HG02763 (cell line): ENCODE results near the gene C10orf62.

Experiments
- ATAC-seq: cut with Tn5 transposase; IDR thresholded peaks from one replicate; pipeline ENCODE4 v1.9.1; 2021; ENCODE audit warnings: mild to moderate bottlenecking, moderate library complexity; ENCODE audit not compliant: unreplicated experiment

The C10orf62 gene

DNA sequence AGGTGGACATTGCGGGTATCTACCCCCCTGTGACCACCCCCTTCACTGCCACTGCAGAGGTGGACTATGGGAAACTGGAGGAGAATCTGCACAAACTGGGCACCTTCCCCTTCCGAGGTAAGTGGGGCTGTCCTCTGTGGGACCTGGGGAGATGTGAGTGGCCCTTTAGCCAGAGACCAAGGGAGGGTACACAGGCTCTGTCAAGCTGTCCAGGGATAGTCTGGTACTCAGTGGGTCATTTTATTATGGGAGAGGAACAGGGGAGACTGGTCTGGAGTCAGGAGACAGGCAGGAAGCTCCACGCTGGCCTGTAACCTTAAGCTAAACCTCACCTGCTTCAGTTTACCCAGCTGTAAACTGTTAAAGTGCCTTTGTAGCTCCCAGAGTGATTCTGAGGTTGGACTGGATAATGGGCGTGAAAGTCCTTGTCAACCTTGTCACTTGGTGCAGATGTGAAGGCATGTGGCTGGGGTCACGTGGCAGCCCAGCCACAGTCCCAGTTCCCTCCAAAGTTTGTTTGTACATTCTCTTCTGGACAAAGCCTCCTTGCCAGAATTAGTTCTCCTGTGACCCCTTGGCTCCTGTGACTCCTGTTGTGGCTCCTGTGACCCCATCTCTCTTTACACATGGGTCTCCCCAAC, 4.6 kb upstream of the C10orf62 start:
- ATAC-seq, result no peak

DNA sequence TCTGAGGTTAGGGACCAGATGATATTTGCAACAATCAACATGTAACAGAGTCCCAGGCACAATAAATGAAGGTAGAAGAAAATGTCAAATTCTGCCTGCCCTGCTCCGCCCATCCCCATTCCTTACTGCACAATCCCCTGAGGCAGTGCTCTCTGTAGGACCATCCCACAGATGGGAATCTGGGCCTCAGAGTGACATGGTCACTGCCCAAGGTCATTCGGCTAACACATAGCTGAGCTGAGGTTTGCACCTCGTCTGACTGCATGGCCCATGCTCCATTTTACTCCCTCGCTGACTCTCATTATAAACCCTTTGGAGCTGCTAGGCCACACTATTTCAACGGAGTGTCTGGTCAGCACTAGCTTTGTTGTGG, 4.1 kb upstream of the C10orf62 start:
- ATAC-seq, result no peak

DNA sequence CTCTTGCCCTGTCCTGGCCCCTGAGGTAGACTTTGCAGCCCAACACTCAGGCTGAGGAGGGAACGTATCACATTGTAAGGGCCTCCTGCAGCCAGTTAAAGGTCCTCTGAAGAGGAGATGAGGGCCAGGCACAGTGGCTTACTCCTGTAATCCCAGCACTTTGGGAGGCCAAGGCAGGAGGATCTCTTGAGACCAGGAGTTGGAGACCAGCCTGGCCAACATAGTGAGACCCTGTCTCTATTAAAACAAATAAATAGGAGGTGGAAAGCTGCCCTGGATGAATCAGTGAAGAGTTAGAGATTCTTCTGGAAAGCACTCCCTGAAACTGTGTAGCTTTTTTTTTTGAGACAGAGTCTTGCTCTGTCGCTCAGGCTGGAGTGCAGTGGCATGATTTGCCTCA, 2.3 kb upstream of the C10orf62 start:
- no peak for ATAC-seq

DNA sequence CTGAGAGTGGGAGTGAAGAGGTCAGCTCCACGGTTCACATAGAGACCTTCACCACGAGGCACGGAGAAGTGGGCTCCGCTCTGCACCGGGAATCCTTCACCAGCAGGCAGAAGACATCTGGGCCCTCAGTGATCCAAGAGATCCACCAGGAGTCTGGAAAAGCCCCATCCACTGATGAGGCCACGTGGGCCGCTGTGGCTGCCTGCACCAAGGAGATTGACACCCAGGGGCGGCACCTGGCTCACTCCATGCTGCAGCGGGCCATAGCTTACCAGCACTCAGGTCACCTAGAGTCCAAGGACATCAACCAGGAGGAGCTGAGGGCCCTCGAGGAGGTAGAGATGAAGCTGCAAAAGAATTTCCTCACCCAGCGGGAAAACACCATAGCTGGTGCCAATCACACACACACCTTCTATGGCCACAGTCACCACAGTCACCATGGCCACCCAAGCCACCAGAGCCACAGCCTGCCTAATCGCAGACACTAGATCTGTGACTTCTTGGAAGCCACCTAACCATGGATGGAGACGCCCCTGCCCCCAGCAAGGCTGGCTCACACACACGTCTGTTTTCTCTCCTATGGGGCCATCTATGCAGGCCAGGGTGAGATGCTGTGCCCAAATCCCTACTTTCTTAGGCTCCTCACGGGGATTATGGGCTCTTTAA, 694 bp downstream of the C10orf62 start:
- no peak for ATAC-seq

DNA sequence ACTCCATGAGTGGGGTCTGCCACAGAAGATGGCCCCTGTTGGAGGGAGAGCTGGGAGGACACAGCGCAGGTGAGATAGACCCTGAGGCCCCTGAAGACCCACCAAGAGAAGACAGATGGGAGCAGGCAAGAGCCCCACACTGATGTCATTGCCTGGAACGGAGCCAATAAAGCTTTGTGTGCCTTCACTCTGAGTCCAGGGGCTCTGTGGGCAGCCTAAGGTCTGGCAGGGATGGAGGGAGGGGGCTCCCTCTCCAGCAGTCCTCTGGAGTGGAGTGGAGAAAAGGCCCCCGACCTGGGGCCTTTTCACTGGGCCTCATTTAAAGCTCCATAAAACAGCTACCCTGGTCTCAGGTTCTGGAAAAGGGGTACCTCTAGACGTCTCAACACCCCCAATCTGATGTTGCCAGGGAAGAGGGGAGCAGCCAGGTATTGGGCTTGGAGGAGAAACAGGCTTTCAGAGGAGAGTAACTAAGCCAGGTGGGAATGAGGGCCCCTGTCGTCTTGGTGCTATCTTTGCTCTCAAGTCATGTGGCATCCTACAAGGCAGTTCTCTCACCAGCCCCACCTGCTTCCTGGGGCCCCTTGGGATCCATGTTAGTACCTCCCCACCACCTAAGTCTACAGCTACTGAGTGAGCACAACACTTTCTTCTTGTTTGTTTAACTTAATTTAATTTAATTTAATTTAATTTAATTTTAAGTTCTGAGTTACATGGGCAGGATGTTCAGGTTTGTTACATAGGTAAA, 1.4 kb downstream of the C10orf62 start:
- ATAC-seq, result no peak

DNA sequence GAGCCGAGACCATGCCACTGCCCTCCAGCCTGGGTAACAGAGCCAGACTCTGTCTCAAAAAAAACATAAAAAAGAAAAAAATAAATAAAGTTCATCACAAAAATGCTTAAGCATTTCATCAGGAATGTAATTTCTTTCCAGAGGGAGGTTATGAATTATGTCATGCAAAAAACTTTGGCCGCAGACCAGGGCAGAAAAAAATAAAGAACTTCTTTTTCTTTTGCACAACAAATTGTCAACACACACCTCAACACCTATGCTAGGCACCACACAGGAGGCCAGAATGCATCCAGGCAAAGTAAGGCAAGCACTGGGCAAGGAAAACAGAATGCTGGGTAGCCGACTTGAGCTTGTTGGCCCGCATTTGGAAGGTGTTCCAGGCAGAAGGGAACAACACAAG, 3.9 kb downstream of the C10orf62 start:
- ATAC-seq, result no peak

DNA sequence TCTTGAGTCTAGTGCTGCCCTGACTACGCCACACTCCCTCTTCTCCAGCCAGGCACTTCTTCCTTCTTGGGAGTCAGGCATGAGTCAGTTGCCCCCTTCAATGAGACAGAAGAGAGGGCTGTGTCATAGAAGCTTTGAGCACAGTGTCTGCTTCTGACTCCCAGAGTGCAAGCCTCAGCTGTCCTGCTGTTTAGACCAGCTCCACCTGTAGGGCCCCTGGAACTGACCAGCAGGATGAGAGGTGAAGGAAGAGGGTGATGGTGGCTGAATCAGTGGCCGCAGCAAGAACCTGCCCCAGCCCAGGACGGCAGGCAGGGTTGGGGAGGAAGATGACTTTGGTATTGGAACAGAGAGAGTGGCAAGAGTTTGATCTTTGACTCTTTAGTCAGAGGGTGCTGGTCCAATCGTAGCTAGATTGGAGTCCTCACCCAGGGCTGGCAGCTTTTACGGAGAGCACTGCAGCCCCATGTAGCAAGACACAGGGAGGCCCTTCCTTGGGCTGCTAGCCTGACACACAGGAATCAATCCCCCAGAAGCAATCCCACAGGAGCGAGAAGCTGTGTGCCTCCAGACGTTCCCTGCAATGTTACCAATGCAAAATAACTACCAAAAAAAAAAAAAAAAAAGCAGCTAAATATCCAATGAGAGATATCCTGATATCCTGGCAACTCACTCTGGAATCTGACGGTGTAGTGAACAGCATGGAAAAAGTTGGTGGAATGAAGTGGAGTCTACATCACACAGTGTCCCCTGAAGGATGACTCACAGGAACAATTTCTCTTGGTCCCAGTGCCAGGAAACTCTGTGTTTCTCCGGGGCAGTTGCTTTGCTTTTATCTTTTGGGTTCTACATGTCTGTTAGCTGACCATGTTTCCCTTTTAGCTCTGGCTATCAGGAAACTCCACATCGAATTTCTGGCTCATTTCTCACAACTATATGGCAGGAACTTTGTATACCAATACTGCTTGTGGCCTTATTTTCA, 6.9 kb downstream of the C10orf62 start:
- ATAC-seq, result no peak

DNA sequence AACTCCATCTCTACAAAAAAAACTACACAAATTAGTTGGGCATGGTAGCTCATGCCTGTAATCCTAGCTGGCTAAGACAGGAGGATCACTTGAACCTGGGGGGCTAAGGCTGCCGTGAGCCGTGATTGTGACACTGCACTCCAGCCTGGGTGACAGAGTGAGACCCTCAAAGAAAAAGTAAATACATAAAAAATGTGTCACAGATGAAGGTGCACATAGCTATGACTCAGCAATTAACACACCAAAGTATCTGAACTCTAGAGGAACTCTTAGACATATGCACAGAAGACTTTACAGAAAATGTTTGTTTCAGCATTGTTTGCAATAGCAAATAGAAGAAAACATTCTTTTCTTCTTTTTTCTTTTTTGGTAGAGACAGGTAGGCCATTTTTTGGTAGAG, 8.3 kb downstream of the C10orf62 start:
- no peak for ATAC-seq

DNA sequence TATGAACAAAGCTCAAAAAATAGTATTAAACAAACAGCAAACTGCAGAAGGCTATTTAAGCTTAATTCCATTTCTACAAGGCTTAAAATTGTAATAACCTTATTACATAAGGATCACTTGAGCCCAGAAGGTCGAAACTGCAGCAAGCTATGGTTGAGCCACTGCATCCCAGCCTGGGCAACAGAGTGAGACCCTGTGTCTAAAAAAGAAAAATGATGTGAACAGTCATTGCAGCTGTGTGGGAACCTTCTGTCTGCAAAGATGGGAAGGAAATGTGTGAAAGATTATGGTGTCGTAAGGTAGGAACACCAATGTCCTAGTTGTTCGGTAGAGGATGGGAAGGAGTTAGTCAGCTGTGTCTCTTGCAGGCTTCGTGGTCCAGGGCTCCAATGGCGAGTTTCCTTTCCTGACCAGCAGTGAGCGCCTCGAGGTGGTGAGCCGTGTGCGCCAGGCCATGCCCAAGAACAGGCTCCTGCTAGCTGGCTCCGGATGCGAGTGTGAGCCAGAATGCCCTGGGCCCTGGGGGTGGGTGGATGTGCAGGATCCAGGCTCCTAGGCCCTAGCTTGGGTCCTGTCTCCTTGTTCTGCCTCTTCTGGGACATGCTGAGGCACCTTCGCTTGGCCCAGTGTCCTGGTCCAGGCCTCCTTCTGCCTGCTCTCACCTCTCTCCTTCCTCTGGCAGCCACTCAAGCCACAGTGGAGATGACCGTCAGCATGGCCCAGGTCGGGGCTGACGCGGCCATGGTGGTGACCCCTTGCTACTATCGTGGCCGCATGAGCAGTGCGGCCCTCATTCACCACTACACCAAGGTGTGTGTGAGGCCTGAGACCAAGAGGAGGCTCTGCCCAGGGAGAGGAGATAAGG, 9.1 kb downstream of the C10orf62 start:
- no peak for ATAC-seq

DNA sequence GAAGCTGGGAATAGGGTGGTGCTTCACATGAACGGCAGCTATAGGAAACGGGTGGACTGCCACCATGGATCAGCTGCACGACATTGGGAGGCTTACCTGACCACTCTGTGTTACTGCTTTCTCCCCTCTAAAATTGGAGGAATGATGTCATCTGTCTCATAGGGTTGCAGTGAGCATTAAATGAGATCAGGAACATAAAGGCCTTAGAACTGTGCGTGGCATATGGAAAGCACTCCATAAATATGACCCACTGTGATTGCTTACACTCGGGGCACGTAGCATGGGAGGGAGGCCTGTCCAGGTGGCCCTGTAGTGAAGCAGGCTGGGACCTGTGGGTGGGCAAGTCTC, 9.7 kb downstream of the C10orf62 start:
- ATAC-seq, result no peak

DNA sequence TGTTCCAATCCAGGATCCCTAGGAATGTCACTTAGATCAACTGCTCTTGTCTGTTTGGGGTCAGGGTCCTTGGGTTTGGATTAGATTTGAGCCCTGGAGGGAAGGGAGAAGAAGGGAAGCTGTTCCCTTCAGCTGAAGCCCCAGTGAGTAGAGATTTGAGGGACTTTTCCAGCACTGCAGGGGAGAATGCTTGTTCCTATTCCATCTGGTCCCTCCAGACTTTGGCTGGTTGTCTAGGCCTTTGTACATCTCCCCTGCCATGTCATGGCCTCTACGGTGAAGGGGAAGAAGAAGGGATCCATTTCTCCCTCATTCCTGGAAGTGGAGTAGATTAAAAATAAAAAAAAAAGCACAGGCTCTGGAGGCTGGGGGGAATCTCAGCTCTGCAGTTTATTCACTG, 11.1 kb downstream of the C10orf62 start:
- ATAC-seq, result no peak

DNA sequence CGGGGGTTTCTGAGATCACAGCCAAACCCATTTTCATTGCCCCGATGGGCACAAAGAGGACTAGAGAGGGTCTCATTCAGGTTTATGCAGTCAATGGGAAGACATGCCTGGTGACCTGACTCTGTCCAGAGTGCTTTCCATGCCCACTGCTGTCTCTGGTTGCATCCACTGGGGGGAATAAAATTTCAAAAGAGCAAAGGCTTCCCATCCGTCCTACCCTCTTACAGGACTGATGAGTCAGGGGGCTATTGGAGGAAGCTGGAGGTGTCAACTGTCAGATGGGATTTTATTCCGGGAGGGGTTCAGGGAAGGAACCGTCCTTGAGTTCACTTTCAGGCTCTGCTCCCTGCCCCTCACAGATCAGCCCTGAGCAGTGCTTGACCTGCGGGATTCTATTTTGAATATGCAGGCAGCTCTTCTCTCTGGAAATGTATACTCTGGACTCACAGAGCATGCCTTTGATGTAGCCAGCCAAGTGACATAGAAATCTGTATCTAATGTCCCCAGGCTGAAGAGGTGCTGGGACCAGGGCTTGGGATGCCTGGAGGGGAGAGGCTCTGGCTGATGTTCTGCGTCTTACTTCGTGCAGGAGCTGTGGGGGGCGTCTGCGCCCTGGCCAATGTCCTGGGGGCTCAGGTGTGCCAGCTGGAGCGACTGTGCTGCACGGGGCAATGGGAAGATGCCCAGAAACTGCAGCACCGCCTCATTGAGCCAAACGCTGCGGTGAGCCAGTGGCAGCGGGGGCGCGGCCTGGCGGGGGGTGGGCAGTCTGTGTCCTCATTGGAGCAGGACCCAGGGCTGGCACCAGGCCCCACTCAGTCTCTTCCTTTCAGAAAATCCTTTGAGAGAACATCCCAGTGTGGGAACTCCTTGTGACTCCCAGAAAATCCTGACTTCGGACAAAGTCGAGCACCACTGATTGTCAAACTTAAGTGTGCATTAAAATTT, 12.0 kb downstream of the C10orf62 start:
- ATAC-seq, result no peak

DNA sequence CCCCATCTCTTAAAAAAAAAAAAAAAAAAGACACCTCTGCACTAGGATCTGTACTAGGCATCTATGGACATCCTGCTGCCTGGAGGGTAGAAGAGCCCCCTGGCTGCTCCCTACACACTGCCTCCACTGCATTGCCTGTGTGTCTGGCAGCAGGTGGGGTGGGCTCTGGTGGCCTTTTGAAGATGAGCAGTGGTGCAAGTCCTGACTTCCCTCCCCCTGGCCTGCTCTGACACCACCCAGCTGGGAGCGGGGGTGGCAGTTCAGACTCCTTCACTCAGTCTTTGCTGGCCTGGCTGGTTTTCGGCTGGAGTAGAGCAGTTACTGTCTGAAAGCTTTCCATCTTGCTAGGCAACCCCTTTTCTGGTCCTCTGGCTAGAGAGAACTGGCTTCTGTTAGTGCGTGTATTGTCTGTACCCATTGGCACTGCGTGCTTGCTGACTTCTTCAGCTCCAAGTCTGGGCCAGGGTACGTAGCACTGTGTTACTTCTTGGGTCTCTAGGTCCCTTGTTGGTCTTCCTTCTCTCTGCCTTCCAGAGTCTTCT, 17.6 kb downstream of the C10orf62 start:
- no peak for ATAC-seq

DNA sequence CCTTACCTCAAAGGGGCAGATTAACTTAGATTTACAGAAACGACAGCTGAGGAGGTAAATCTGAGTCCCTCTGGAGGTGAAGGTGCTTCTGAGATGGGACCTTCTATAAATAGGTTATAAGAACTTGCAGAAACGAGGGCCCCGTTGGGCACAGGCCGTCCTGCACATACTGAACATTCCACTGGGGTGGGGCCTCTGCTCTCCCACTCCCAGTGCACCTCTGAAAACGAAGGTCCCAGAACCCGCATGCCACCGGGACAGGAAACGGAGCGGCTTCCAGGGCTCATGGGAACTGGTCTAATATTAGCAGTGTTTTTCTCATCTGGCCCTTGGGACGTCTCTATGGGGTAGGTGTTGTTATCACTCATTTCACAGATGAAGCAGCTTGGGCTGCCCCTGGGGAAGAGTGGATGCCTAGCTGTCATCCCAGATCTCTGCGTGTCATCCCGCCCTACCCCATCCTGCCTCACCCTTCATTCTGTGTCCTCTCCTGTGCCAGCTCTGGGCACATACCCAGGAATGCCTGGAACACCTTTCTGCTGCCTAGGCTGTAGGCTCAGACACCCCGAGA, 19.6 kb downstream of the C10orf62 start:
- ATAC-seq, result no peak

DNA sequence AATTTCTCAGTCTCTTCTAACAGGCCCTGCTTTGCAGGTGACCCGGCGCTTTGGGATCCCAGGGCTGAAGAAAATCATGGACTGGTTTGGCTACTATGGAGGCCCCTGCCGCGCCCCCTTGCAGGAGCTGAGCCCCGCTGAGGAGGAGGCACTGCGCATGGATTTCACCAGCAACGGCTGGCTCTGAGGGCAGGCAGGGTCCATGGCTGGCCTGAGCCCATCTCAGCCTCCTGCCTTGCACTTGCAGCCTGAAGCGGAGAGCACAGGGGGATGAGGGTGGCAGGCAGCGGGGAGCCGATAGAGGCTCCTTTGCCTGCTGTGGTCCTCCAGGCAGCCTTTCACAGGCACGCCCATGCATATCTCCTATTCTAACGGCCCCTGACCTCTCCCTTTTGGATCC, 22.0 kb downstream of the C10orf62 start:
- ATAC-seq, result no peak

DNA sequence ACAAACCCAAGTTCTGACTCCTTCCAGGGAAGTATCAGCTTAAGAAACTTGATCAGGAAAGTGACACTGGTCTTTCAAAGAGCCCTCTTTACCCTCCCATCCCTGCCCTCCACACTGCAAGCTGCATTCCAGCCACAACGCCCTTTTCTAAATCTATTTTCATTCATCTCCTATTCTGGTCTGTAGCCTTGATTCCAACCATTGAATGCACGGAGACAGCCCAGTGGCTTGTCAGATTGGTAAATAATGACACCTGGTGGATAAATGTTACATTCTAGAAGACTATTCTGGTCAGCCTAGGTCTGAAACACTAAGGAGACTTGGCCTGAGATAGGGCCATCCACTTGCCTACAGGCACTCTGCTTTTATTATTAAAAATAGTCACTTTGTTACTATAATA, 22.9 kb downstream of the C10orf62 start:
- no peak for ATAC-seq

DNA sequence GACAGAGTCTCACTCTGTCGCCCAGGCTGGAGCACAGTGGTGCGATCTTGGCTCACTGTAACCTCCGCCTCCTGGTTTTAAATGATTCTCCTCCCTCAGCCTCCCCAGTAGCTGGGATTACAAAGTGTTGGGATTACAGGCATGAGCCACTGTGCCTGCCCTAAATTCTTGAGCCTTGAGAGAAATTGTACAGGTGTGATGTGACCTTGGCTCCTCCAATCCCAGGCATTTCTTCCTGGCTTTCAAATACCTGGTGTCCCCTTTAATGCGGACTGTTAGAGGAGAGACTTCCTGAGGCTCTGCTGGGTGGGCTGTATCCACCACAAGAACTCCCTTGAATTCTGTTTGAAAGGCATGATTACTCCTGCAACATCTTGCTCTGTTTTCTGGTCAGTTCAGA, 28.8 kb downstream of the C10orf62 start:
- no peak for ATAC-seq

DNA sequence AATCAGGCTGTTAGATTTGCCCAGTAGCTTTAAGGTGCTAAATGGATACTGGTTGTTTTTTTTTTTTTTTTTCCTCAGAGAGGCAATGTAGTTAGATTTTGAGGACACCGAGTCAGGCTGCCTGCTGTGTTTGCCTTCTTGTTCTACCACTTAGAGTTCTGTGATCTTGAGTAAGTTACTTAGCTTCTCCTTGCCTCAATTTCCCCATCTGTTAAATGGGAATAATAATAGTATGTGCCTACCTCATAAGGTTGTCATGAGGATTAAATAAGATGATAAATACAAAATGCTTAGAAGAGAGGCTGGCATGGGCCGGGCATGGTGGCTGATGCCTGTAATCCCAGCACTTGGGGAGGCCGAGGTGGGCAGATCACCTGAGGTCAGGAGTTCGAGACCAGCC, 29.2 kb downstream of the C10orf62 start:
- no peak for ATAC-seq

DNA sequence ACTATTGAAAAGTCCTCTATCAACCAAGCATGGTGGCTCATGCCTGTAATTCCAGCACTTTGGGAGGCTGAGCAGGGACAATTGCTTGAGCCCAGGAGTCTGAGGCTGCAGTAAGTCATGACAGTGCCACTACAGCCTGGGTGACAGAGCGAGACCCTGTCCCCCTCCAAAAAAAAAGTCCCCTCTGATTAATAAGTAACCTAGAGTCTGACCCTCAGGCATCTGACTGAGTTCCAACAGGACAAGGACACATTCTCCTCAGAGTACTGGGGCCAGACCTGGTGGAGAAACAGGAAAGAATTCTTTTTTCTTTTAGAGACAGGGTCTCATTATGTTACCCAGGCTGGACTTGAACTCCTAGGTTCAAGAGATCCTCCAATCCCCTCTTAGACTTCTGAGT, 33.8 kb downstream of the C10orf62 start:
- no peak for ATAC-seq
